ENCODE measurements around the gene PRRC2B. TPM values are rescaled to one million over a fixed set of nuclear protein-coding genes. Genes with fewer than 3 reads are reported as not detected.

The PRRC2B gene
- total and polyA plus RNA-seq, 2 of the 13 experiments (the other 11 are each of a cell fraction or from before 2014, with no cell fraction given), result 20.8 to 37.4 TPM

GRCh38 chr9:131349881-131350563, 43.9 kb upstream of the PRRC2B start (continued):
- TF ChIP-seq ZNF644 (CRISPR knock-in tag; IDR thresholded peaks at IDR 0.05; ENCODE audit: low read depth) (no peak), U2AF1 (optimal IDR thresholded peaks at IDR 0.05; ENCODE audit: low read depth, low read length) (no peak), ZNF557 (CRISPR knock-in tag; IDR thresholded peaks at IDR 0.05) (no peak), HNRNPLL (IDR thresholded peaks at IDR 0.05; ENCODE audit: low read depth, low read length, poor library complexity, severe bottlenecking) (peak; percentile 16), ZNF674 (CRISPR knock-in tag; IDR thresholded peaks at IDR 0.05; ENCODE audit: low read depth) (no peak), ZNF468 (CRISPR knock-in tag; IDR thresholded peaks at IDR 0.05) (no peak), IKZF4 (CRISPR knock-in tag; IDR thresholded peaks at IDR 0.05; ENCODE audit: borderline replicate concordance, low read depth, not compliant biosample characterization) (no peak), CBX5 (CRISPR knock-in tag; IDR thresholded peaks at IDR 0.05; ENCODE audit: borderline replicate concordance) (no peak), ZBTB2 (CRISPR knock-in tag; IDR thresholded peaks at IDR 0.05; ENCODE audit: low read depth) (no peak), ZNF546 (CRISPR knock-in tag; conservative IDR thresholded peaks at IDR 0.05) (no peak), TAF15 (IDR thresholded peaks at IDR 0.05; ENCODE audit: low read depth, low read length, poor library complexity, severe bottlenecking) (no peak), BRCA1 (CRISPR knock-in tag; IDR thresholded peaks at IDR 0.05) (no peak), MED13 (CRISPR knock-in tag; IDR thresholded peaks at IDR 0.05) (no peak), PAF1 (CRISPR knock-in tag; IDR thresholded peaks at IDR 0.05) (no peak), CBFB (CRISPR knock-in tag; IDR thresholded peaks at IDR 0.05) (peak; percentile 36; the same call in 1 of the 2 replicates), ATF7 (IDR thresholded peaks at IDR 0.05) (no peak), ATF7 (CRISPR knock-in tag; IDR thresholded peaks at IDR 0.05) (no peak), NFKBIZ (CRISPR knock-in tag; IDR thresholded peaks at IDR 0.05) (0 out of 2 replicates have a peak, but pooled peaks have one; percentile 47), ZNF569 (CRISPR knock-in tag; IDR thresholded peaks at IDR 0.05; ENCODE audit: borderline replicate concordance) (no peak)
- TF ChIP-seq, protein P1, sequence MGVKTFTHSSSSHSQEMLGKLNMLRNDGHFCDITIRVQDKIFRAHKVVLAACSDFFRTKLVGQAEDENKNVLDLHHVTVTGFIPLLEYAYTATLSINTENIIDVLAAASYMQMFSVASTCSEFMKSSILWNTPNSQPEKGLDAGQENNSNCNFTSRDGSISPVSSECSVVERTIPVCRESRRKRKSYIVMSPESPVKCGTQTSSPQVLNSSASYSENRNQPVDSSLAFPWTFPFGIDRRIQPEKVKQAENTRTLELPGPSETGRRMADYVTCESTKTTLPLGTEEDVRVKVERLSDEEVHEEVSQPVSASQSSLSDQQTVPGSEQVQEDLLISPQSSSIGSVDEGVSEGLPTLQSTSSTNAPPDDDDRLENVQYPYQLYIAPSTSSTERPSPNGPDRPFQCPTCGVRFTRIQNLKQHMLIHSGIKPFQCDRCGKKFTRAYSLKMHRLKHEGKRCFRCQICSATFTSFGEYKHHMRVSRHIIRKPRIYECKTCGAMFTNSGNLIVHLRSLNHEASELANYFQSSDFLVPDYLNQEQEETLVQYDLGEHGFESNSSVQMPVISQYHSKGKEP (CRISPR knock-in tag; IDR thresholded peaks at IDR 0.05), result no peak
- TF ChIP-seq, protein P2, sequence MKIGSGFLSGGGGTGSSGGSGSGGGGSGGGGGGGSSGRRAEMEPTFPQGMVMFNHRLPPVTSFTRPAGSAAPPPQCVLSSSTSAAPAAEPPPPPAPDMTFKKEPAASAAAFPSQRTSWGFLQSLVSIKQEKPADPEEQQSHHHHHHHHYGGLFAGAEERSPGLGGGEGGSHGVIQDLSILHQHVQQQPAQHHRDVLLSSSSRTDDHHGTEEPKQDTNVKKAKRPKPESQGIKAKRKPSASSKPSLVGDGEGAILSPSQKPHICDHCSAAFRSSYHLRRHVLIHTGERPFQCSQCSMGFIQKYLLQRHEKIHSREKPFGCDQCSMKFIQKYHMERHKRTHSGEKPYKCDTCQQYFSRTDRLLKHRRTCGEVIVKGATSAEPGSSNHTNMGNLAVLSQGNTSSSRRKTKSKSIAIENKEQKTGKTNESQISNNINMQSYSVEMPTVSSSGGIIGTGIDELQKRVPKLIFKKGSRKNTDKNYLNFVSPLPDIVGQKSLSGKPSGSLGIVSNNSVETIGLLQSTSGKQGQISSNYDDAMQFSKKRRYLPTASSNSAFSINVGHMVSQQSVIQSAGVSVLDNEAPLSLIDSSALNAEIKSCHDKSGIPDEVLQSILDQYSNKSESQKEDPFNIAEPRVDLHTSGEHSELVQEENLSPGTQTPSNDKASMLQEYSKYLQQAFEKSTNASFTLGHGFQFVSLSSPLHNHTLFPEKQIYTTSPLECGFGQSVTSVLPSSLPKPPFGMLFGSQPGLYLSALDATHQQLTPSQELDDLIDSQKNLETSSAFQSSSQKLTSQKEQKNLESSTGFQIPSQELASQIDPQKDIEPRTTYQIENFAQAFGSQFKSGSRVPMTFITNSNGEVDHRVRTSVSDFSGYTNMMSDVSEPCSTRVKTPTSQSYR (CRISPR knock-in tag; IDR thresholded peaks at IDR 0.05; ENCODE audit: borderline replicate concordance), result 0 out of 2 replicates have a peak, but pooled peaks have one; percentile 39
